Stimulated activated CD8-positive, alpha-beta memory T cell treated with anti-CD3 and anti-CD28 coated beads, Interleukin-12 subunit alpha, Interleukin-12 subunit beta, amount 100 ng/mL, for 1 hour (primary cell): ENCODE results near the gene B9D1.

Experiments
- DNase-seq: peaks from one replicate; pipeline ENCODE4 v3.0.0-alpha.2; 2020; ENCODE audit warnings: low read depth

Gene B9D1

DNA sequence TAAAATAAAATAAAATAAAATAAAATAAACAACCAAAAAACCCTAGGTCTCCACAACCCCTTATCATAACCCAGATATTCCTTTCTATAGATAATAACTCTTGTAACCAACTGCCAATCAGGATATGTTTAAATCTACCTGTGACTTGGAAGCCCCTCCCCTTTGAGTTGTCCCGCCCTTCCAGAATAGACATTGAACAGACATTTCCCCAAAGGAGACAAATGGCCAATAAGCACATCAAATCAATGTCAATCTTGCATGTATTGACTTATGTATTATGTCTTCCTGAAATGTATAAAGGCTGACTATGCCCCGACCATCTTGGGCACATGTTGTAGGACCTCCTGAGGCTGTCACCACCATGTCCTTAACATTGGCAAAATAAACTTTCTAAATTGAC, 14.3 kb upstream of the B9D1 start:
- no peak for DNase-seq

DNA sequence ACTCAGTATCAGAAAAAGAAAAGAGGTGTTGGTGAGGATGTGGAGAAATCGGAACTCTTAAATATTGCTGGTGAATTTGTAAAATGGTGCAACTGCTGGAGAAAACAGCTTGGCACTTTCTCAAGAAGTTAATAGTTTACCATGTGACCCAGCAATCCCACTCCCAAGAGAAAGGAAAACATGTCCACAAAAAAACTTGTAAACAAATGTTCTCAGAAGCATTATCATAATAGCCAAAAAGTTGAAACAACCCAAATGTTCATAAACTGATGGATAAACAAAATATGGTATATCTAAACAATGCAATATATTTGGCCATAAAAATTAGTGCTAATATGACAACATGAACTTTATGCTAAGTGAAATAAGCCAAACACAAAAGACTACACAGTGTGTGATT, 13.2 kb upstream of the B9D1 start:
- DNase-seq, result no peak

- no peak for DNase-seq
Observed at GRCh38 chr17:19374136-19374535, 11.6 kb upstream of the B9D1 start.

GRCh38 chr17:19372866-19373504, 10.5 kb upstream of the B9D1 start:
- DNase-seq, result no peak

DNA sequence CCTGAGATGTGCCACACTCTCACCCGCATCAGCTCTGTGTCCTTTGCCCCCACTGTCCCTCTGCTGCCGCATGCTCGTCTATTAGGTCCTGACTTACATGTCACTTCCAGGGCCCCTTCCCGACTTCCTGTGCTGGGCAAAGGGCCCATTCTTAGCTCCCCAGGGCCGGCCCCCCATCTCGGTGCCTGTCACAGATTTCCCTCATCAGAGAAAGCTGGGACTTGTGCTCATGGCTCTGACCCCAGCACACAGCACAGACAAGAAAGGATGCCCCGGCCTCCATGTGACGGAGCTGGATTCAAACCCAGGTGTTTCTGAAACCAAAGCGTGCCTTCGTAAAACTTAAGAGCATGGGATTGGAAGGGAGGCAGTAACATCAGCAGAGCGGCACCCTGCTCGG, 9.9 kb upstream of the B9D1 start:
- no peak for DNase-seq

- no peak for DNase-seq
Observed at GRCh38 chr17:19372011-19372370, 9.5 kb upstream of the B9D1 start.

DNA sequence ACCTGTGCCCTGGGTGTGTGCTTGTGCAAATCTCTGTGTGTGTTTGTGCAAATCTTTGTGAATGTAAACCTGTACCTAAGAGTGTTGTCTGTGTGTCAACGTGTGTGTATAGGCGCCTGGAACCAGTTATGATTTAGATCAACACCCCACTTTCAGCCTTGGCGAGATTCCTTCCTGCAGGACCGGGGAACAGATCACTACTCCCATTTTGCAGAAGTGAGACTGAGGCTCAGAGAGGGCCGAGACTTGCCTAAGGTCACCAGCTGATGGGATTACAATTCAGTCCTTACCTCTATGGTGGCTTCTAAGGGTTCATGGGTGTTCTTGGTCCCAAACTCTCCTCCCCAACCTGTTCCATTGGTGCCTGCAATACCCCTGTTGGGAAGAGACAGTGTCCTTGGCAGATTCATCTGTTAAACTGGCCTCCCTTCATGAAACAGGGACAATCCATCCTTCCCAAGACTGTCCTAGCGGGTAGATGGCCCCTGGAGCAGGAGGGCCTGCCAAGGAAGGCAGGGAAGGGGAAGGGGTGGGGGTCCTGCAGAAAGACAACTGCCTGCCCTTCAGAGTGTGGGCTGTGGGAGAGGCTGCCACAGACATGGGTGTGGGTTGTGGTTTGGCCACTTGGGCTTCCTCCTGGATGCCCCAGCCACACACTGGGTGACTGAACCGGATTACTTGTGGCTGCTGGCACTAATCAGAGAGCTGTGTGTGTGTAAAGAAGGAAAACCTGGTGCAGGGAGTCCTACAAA, 8.9 kb upstream of the B9D1 start:
- DNase-seq, result no peak

DNA sequence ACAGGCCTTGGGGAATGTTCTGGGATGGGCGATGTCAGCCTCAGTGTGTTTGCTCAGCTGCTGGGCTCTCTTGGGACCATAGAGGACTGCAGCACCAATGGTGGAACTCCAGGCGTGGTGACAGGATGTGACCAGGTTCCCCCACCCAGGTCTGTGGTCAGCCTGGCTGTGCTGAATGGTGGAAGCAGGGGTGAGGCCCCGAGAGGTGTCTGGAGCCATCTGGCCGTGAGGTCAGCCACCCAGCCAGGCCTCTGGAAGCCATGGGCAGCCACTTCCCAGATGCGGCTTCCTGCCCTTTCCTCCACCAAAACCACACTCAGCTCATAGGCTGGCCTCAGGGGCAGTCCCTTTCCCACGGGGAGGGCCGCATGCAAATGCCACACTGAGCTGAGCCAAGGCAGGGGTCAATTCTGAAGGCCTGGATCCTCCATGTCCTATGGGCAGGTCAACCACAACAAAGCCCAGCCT, 8.0 kb upstream of the B9D1 start:
- no peak for DNase-seq

DNA sequence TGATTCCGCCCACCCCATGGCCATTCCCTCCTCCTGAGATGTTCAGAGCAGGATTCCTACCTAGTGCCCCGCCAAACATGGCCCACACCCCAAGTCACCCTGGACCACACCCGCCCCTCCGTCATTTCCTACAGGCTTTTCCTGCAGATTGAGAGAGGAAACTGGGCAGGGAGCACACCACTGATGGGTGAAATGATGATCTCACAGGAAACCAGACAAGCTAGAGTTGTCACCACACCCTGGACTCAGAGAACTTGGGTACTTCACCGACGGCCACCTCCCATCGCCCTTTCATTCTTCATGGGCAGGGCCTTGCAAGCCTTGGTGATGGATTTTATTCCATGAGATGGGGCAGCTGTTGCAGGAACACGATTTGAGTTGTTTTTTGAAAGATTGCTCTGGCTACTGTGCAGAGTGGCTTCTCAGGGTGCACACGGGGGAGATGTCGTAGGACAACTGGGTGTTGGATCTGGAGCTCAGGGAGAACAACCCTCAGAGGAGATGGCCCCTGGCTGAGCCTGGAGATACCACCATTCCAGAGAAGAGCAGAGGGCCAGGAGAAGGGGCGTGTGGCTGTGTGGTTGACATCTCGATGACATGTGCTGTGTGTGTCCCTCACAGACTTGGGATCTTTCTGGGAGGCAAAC, 7.4 kb upstream of the B9D1 start:
- DNase-seq, result no peak

GRCh38 chr17:19369107-19369778, 6.7 kb upstream of the B9D1 start:
- no peak for DNase-seq

- no peak for DNase-seq
Observed at GRCh38 chr17:19368229-19368628, 5.7 kb upstream of the B9D1 start.

- no peak for DNase-seq
Observed at GRCh38 chr17:19366637-19366972, 4.1 kb upstream of the B9D1 start.

DNA sequence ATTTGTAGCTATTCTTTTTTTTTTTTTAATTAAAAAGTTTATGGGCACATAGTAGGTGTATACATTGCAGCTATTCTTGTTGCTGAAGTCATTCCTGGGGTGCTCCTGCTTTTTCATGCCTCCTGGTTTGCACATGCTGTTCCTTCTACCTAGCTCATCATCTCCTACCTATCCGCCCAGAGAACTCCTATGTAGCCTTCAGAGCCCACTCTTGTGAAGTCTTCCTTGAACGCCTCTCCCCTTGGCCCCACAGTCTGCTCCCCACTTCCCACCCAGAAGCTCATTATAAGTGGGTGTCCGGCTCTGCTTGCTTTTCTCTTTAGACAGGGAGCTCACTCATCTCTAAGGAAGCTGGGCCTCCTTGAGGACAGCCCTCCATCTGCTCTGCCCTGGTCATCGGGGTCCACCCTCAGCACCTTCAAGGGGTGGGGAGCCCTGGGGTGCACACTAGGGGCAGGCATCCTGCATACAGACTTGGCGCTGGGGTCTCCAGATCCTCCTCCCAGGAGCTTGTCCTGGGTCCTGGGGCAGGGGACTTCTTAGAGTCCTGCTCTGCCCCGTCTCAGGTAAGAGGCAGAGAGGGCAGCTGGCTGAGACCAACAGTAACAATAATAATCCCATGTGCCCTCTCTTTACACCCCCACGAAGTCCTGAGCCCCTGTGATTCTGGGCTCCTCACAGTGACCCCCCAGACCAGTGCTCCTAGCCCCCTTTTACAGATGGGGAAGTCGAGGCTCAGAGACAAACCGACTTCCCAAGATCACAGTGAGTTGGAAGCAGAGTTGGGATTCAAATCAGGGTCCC, 3.5 kb upstream of the B9D1 start:
- DNase-seq, result no peak

GRCh38 chr17:19365499-19365817, 2.9 kb upstream of the B9D1 start:
- no peak for DNase-seq

DNA sequence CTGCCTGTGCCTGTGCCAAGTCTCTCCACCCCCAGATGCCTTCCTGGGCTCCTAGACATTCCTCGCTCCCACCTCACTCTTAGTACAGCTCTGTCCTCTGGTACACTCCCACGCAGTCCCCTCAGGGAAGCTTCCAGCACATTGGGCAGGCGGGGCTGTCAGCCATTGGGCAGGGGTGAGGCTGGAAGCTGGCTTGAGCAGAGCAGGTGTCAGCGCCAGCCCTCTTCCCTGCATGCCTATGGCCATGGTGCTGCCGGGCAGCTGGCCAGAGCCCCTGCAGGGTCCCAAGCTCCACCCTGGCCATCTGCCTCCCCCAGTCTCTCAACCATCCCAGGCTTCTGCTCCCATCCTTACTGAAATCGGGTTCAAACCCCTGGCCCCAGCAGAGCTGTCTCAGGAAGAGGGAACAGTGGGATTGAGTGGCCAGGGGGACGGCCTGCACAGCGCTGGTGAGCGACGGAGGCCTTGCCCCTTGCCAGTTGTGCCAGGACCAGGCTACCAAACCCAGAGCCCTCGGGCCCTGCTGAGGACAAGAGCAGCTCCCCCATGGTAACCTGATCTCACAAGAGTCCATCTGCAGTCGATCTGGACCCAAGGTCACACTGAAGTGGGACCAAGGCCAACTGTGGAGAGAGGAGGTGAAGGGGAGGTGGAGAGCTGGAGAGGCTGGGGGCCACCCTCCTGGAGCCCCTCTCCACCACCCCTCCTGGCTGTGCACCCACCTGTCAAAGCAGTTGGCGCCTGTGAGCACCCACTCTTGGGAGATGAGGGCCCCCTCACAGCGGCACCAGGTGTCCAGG, 2.4 kb upstream of the B9D1 start:
- DNase-seq, result no peak

DNA sequence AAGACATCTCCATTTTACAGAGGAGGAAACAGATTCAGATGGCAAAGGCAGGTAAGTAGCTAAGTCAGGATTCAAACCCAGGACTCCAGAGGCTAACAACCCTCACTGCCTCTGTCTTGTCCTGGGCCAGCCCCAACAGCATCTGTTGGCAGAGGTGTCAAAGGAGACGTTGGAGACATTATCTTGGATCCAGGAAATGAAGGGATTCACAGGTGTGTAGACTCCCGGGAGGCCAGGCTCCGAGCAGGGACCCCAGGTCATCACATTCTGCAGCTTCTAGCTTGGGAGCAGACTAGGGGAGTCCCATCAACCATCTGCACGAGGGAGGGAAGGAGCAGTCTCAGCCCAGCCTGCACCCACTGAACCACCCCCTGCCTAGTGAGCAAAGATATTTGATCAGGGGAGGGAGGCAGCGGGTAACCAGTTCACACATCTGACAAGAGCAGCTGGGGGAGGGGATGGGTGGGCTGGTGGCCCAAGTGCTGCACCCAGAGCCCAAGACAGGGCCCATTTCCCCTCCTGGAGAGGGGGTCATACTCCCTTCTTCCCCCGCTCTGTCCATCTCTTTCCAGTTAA, 1.0 kb upstream of the B9D1 start:
- DNase-seq, result no peak

DNA sequence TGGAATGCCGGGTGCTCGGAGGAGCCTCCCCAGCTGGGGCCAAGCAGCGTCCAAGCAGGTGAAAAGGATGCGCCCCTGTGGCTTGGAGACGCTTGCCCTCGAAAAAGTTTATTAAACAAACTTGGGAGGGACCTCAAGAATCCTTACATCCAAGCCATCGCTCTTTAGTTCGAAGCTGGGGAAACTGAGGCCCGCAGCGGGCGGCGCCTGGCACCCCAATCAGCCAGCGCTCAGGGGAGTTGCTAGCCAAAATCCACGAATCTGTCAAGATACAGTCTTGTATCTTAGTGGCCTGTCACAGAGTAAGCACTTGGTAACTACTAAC, 553 bp upstream of the B9D1 start:
- DNase-seq, result no peak

- DNase-seq, result no peak
Observed at GRCh38 chr17:19361944-19362276, 613 bp downstream of the B9D1 start.

- no peak for DNase-seq
Observed at GRCh38 chr17:19361326-19361725, 1.2 kb downstream of the B9D1 start.

GRCh38 chr17:19360772-19361171, 1.8 kb downstream of the B9D1 start:
- no peak for DNase-seq

DNA sequence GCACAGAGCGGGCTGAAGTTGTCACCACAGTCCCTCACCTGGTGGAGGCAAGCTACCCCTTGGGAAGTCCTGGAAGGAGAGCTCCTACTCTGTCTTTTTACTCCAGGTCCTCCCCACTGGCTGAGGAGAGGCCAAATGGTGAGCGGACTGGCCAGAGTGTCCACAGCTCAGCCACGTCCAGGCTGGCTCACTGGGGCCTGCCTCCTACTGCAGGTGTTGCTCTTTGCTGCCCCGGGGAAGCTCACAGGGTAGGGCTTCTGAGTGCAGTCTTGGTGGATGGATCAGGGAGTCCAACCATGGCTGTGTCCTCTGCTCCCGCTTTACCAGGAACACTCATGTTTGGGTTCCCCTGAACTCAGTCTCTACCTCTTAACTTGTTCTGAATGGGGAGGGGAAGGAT, 2.7 kb downstream of the B9D1 start:
- no peak for DNase-seq
